HG03460 (cell line): ENCODE data around the gene GPC6.
"Not testable (repeated sequence)": the region's sequence is repeated elsewhere in the genome, so short reads cannot be mapped to it uniquely, and the experiment has no call there.

Source experiments
- ATAC-seq: cut with Tn5 transposase; IDR thresholded peaks from one replicate; pipeline ENCODE4 v1.9.1; 2021; ENCODE audit not compliant: unreplicated experiment

Gene GPC6

GRCh38 chr13:94181461-94182107 lies 955.0 kb downstream of the GPC6 start:
- no peak for ATAC-seq

- ATAC-seq, result no peak
These were observed 955.7 kb downstream of the GPC6 start for GRCh38 chr13:94182185-94182761.

- ATAC-seq, result no peak
These were observed 959.9 kb downstream of the GPC6 start for GRCh38 chr13:94186470-94186869.

GRCh38 chr13:94188201-94188854 lies 961.7 kb downstream of the GPC6 start:
- no peak for ATAC-seq

GRCh38 chr13:94192431-94192975 lies 965.9 kb downstream of the GPC6 start:
- no peak for ATAC-seq

- ATAC-seq, result no peak
These were observed 969.1 kb downstream of the GPC6 start for GRCh38 chr13:94195715-94196114.

- ATAC-seq, result no peak
These were observed 969.8 kb downstream of the GPC6 start for GRCh38 chr13:94196413-94196812.

GRCh38 chr13:94198681-94199080 lies 972.1 kb downstream of the GPC6 start:
- ATAC-seq, result no peak

- no peak for ATAC-seq
These were observed 972.5 kb downstream of the GPC6 start for GRCh38 chr13:94199135-94199534.

GRCh38 chr13:94201022-94201421 lies 974.4 kb downstream of the GPC6 start:
- ATAC-seq, result no peak

GRCh38 chr13:94204163-94204562 lies 977.6 kb downstream of the GPC6 start:
- no peak for ATAC-seq

GRCh38 chr13:94204946-94205345 lies 978.3 kb downstream of the GPC6 start:
- no peak for ATAC-seq

- ATAC-seq, result no peak
These were observed 979.3 kb downstream of the GPC6 start for GRCh38 chr13:94205896-94206295.

- no peak for ATAC-seq
These were observed 982.5 kb downstream of the GPC6 start for GRCh38 chr13:94209117-94209516.

- ATAC-seq, result not testable (repeated sequence)
These were observed 983.3 kb downstream of the GPC6 start for GRCh38 chr13:94209913-94210312.

GRCh38 chr13:94210816-94211215 lies 984.2 kb downstream of the GPC6 start:
- no peak for ATAC-seq

GRCh38 chr13:94212196-94212595 lies 985.6 kb downstream of the GPC6 start:
- no peak for ATAC-seq

GRCh38 chr13:94214121-94214520 lies 987.5 kb downstream of the GPC6 start:
- ATAC-seq, result no peak

GRCh38 chr13:94214975-94215374 lies 988.4 kb downstream of the GPC6 start:
- no peak for ATAC-seq

GRCh38 chr13:94216476-94216875 lies 989.9 kb downstream of the GPC6 start:
- no peak for ATAC-seq

GRCh38 chr13:94217370-94217769 lies 990.8 kb downstream of the GPC6 start:
- ATAC-seq, result no peak

- no peak for ATAC-seq
These were observed 991.9 kb downstream of the GPC6 start for GRCh38 chr13:94218537-94218936.
